K562 (cell line): ENCODE results near the gene PTPRF.

Experiments used
- BRCA1 ChIP-seq, 2 experiments: fragments of 450-650 bp in 1 of 2; sonication (generic) in 1 of 2; formaldehyde crosslinking in 1 of 2; IDR thresholded peaks; 2 replicates each; pipeline versions ENCODE4 v1.5.0 to v1.6.1; 2017 to 2020; ENCODE audit warnings: mild to moderate bottlenecking in 1 of 2, missing genetic modification reagents in 1 of 2
- CHD4 ChIP-seq: fragments of 200-600 bp; sonication (generic); IDR thresholded peaks from 3 replicates; pipeline ENCODE4 v1.6.1; 2012; ENCODE audit warnings: low read depth, mild to moderate bottlenecking, mixed read lengths, low read length, inconsistent platforms; ENCODE audit not compliant: insufficient read depth, insufficient replicate concordance, poor library complexity, severe bottlenecking
- EP300 ChIP-seq: IDR thresholded peaks from 2 replicates; pipeline ENCODE4 v1.6.1; 2012; ENCODE audit warnings: low read length, improper control_type of control experiment
- KAT2B ChIP-seq: IDR thresholded peaks from one replicate; pipeline ENCODE4 v1.6.1; 2012; ENCODE audit warnings: low read depth, mild to moderate bottlenecking, control low read depth, inconsistent platforms, low read length, moderate library complexity
- MAFF ChIP-seq: IDR thresholded peaks from 2 replicates; pipeline ENCODE4 v1.6.1; 2012; ENCODE audit warnings: low read length, improper control_type of control experiment
- MBD2 ChIP-seq: sonication (generic); IDR thresholded peaks from 2 replicates; pipeline ENCODE4 v1.6.1; 2016; ENCODE audit warnings: low read depth, borderline replicate concordance
- POLR2B ChIP-seq: fragments of 450-650 bp; IDR thresholded peaks from 2 replicates; pipeline ENCODE4 v1.6.1; 2018; ENCODE audit warnings: low read depth; ENCODE audit not compliant: partially characterized antibody
- RAD21 ChIP-seq, 2 experiments: fragments of 250-450 bp in 1 of 2; fragments of 450-650 bp in 1 of 2; sonication (Bioruptor Pico) in 1 of 2; formaldehyde crosslinking in 1 of 2; IDR thresholded peaks in 1 of 2; conservative IDR thresholded peaks in 1 of 2; 2 replicates each; pipeline versions ENCODE4 v1.4.0 to v1.8.0; 2020 to 2022; ENCODE audit warnings: mild to moderate bottlenecking in 2 of 2, moderate library complexity in 1 of 2
- RHOXF2B ChIP-seq: fragments of 250-450 bp; sonication (Bioruptor Pico); conservative IDR thresholded peaks from 2 replicates; pipeline ENCODE4 v1.5.1; 2021
- ZFX ChIP-seq: sonication (generic); formaldehyde crosslinking; IDR thresholded peaks from 2 replicates; pipeline ENCODE4 v1.8.0; 2022; ENCODE audit warnings: mild to moderate bottlenecking, missing genetic modification reagents, moderate library complexity
- TF ChIP-seq, protein P1 (sequence below): fragments of 250-450 bp; sonication (Bioruptor Pico); IDR thresholded peaks from 2 replicates; pipeline ENCODE4 v1.4.0; 2020; ENCODE audit warnings: mild to moderate bottlenecking, moderate library complexity, borderline replicate concordance
- TF ChIP-seq, protein P2 (sequence below): fragments of 450-650 bp; IDR thresholded peaks from 2 replicates; pipeline ENCODE4 v1.6.1; 2016; ENCODE audit warnings: antibody characterized with exemption
- TF ChIP-seq, protein P3 (sequence below), 3 experiments: IDR thresholded peaks in 2 of 3; conservative IDR thresholded peaks in 1 of 3; 2 replicates each; pipeline ENCODE4 v1.5.1; 2011 to 2012; ENCODE audit warnings: low read length in 3 of 3, mild to moderate bottlenecking in 3 of 3, control low read depth in 2 of 3, improper control_type of control experiment in 1 of 3, inconsistent platforms in 1 of 3, low read depth in 1 of 3, mixed read lengths in 1 of 3, moderate library complexity in 1 of 3; ENCODE audit not compliant: insufficient read depth in 2 of 3
- TF ChIP-seq, protein P4 (sequence below): sonication (generic); formaldehyde crosslinking; IDR thresholded peaks from 2 replicates; pipeline ENCODE4 v1.9.0; 2022; ENCODE audit warnings: mild to moderate bottlenecking, missing genetic modification reagents

DNA sequence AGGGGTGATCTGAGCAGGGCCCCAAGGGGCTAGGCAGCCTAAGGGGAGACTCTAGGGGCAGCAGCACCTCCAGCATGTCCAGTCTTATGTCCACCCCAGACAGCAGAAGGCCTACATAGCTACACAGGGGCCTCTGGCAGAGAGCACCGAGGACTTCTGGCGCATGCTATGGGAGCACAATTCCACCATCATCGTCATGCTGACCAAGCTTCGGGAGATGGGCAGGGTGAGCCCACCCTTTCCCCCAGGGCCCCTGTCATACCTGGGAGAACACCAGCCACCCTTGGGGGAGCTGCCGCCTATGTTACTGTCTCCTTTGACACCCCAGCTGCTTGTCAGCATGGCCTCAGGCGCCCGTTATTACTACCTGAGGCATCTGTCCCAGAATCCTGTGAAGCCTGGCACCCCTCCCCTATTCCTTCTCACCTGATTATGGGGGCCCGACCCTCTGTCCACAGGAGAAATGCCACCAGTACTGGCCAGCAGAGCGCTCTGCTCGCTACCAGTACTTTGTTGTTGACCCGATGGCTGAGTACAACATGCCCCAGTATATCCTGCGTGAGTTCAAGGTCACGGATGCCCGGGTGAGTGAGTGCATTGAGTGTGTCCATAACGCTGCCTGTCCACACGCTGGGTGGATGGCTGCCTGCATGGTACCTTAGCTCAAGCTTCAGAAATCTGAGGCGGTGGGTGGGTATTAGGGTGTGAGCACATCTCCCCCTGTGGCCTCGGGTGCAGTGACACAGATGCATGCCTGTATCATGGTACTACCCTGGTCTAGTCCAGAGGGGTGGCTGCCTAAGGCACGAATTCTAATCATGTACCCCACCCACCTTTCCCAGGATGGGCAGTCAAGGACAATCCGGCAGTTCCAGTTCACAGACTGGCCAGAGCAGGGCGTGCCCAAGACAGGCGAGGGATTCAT lies 89.6 kb downstream of the PTPRF start:
- TF ChIP-seq, protein P1, sequence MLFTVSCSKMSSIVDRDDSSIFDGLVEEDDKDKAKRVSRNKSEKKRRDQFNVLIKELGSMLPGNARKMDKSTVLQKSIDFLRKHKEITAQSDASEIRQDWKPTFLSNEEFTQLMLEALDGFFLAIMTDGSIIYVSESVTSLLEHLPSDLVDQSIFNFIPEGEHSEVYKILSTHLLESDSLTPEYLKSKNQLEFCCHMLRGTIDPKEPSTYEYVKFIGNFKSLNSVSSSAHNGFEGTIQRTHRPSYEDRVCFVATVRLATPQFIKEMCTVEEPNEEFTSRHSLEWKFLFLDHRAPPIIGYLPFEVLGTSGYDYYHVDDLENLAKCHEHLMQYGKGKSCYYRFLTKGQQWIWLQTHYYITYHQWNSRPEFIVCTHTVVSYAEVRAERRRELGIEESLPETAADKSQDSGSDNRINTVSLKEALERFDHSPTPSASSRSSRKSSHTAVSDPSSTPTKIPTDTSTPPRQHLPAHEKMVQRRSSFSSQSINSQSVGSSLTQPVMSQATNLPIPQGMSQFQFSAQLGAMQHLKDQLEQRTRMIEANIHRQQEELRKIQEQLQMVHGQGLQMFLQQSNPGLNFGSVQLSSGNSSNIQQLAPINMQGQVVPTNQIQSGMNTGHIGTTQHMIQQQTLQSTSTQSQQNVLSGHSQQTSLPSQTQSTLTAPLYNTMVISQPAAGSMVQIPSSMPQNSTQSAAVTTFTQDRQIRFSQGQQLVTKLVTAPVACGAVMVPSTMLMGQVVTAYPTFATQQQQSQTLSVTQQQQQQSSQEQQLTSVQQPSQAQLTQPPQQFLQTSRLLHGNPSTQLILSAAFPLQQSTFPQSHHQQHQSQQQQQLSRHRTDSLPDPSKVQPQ (CRISPR knock-in tag), result no peak
- TF ChIP-seq, protein P2, sequence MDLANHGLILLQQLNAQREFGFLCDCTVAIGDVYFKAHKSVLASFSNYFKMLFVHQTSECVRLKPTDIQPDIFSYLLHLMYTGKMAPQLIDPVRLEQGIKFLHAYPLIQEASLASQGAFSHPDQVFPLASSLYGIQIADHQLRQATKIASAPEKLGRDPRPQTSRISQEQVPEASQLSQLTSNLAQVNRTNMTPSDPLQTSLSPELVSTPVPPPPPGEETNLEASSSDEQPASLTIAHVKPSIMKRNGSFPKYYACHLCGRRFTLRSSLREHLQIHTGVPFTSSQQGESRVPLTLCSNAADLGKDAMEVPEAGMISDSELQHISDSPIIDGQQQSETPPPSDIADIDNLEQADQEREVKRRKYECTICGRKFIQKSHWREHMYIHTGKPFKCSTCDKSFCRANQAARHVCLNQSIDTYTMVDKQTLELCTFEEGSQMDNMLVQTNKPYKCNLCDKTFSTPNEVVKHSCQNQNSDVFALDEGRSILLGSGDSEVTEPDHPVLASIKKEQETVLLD, result no peak
- TF ChIP-seq, protein P3, sequence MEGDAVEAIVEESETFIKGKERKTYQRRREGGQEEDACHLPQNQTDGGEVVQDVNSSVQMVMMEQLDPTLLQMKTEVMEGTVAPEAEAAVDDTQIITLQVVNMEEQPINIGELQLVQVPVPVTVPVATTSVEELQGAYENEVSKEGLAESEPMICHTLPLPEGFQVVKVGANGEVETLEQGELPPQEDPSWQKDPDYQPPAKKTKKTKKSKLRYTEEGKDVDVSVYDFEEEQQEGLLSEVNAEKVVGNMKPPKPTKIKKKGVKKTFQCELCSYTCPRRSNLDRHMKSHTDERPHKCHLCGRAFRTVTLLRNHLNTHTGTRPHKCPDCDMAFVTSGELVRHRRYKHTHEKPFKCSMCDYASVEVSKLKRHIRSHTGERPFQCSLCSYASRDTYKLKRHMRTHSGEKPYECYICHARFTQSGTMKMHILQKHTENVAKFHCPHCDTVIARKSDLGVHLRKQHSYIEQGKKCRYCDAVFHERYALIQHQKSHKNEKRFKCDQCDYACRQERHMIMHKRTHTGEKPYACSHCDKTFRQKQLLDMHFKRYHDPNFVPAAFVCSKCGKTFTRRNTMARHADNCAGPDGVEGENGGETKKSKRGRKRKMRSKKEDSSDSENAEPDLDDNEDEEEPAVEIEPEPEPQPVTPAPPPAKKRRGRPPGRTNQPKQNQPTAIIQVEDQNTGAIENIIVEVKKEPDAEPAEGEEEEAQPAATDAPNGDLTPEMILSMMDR (IDR thresholded peaks at IDR 0.05 in 2 of 3, conservative IDR thresholded peaks at IDR 0.05 in 1 of 3; ENCODE audit: insufficient read depth in 2 of 3, low read depth in 1 of 3, low read length in 3 of 3), result no peak
- TF ChIP-seq CHD4, result no peak
- no peak for TF ChIP-seq MAFF
- no peak for TF ChIP-seq KAT2B
- TF ChIP-seq BRCA1 (IDR thresholded peaks at IDR 0.05), result no peak
- no peak for TF ChIP-seq BRCA1 (CRISPR knock-in tag; IDR thresholded peaks at IDR 0.05)
- no peak for TF ChIP-seq POLR2B
- no peak for TF ChIP-seq MBD2
- TF ChIP-seq ZFX (CRISPR knock-in tag), result no peak
- TF ChIP-seq RHOXF2B, result no peak
- no peak for TF ChIP-seq EP300
- no peak for TF ChIP-seq RAD21 (CRISPR knock-in tag; conservative IDR thresholded peaks at IDR 0.05 in 1 of 2, IDR thresholded peaks at IDR 0.05 in 1 of 2)
- TF ChIP-seq, protein P4, sequence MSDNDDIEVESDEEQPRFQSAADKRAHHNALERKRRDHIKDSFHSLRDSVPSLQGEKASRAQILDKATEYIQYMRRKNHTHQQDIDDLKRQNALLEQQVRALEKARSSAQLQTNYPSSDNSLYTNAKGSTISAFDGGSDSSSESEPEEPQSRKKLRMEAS (CRISPR knock-in tag), result no peak
